ENCODE data around the gene ACTN1.

- TF ChIP-seq, protein P1, sequence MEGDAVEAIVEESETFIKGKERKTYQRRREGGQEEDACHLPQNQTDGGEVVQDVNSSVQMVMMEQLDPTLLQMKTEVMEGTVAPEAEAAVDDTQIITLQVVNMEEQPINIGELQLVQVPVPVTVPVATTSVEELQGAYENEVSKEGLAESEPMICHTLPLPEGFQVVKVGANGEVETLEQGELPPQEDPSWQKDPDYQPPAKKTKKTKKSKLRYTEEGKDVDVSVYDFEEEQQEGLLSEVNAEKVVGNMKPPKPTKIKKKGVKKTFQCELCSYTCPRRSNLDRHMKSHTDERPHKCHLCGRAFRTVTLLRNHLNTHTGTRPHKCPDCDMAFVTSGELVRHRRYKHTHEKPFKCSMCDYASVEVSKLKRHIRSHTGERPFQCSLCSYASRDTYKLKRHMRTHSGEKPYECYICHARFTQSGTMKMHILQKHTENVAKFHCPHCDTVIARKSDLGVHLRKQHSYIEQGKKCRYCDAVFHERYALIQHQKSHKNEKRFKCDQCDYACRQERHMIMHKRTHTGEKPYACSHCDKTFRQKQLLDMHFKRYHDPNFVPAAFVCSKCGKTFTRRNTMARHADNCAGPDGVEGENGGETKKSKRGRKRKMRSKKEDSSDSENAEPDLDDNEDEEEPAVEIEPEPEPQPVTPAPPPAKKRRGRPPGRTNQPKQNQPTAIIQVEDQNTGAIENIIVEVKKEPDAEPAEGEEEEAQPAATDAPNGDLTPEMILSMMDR (IDR thresholded peaks at IDR 0.05; ENCODE audit: poor library complexity), result no peak
- TF ChIP-seq EZH2 (IDR thresholded peaks at IDR 0.05; ENCODE audit: borderline replicate concordance), result no peak
Measured at GRCh38 chr14:68879841-68880575, 99.1 kb downstream of the ACTN1 start.

Data from hepatocyte (in vitro differentiated cells).